Fibroblast of the conjunctiva (primary cell): Measurements from ENCODE around the gene AXDND1.
"Not testable (repeated sequence)": the region's sequence is repeated elsewhere in the genome, so short reads cannot be mapped to it uniquely, and the experiment has no call there.

Experiments
- DNase-seq: peaks from one replicate; pipeline ENCODE4 v3.0.0-alpha.2; 2010; ENCODE audit warnings: low read depth

The AXDND1 gene, protein sequence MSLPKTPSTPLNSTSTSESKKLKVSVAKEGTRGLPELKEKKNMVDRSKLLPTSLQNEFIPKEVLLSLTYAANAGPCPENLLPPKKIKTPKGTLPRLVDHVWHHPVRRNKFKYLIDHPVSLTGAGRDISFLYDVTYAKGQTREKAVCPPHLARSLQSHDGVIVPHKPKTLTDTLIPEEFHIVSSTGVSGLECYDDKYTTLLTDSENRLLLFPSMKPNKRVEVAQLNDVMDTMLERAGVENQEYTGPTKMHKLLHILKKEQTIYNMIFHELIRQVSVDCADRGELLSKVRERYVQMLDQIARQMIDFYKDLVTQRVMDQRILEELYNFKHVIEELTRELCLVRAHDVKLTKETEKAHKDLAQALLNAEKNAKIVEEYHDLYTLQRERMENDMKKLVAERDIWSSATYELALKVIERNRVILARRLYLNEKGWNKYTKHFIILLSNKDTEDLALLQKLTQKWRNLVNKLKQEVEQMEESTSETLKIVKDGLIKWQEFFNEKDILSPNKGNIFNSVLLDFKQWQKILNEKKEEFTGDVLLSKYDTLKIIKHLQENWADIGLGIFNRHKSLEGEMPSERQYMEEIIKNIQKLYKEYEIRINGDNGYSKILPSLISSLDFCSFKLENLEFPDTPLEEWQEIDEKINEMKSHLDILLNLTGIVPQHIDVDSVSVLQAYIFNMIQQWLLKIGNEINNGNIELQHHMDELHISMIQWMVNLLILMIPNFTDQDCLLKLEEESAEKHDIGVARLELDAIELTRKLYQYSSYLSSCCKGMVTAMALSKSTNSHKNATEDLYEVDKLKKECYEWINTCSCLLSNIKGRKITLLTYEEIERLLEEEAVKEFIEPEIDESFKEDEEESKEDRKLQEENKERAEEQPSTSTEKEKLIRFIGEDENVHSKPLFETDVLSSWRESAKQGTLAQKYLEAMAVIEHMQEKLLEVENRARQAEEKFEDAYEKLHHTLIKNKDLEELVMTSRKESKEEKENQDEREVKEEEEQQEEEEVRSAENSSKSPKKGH

GRCh38 chr1:179365342-179366092 lies at the start of gene AXDND1:
AXDND1 (plus strand) TSS chr1:179365971; CDS start chr1:179366510, 539 bp downstream.
- DNase-seq, result peak; percentile 68

- no peak for DNase-seq
These were observed 47.3 kb upstream of the AXDND1 start for GRCh38 chr1:179318491-179318890.

DNA sequence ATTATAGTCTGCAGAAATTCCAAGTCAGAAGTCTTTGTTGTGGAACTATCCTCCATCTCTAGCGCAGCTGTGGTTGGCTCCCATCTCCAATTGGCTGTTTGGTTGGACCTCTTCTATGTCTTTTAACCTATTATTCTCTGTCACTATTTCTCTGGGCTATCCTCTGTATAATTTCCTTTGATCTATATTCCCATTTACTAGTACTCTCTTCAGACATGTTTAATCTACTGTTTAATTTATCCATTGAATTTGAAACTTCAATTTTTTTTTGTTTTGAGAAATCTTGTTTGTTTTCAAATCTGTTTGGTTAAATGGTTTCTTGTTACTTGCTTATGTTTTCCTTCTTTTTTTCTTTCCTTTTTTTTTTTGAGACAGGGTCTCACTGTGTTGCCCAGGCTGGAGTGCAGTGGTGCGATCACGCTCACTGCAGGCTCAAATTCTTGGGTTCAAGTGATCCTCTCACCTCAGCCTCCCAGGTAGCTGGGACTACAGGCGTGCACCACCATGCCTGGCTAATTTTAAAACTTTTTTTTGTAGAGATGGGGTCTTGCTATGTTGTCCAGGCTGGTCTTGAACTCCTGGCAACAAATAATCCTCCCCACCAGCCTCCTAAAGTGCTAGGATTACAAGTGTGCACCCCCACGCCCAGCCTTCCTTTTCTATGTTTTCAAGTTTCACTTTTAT lies 44.1 kb upstream of the AXDND1 start:
- no peak for DNase-seq

GRCh38 chr1:179322557-179322956 lies 43.2 kb upstream of the AXDND1 start:
- DNase-seq, result no peak

GRCh38 chr1:179323436-179323835 lies 42.3 kb upstream of the AXDND1 start:
- no peak for DNase-seq

- no peak for DNase-seq
These were observed 39.9 kb upstream of the AXDND1 start for GRCh38 chr1:179325836-179326235.

DNA sequence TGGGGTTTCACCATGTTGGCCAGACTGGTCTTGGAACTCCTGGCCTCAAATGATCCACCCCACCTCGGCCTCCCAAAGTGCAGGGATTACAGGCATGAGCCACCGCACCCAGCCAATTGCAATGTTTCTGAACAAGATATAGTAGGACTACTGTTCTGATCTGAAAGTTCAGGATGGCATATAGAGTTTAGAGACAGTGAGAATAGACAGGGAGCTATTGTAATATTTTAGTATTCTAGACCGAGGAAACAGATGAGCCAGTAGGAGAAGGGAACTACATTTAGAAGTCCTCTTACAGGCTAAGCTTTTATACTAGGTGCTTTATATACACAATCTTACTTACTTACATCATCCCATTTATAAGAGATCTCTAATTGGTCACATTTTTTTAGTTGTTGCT lies 39.0 kb upstream of the AXDND1 start:
- DNase-seq, result no peak

DNA sequence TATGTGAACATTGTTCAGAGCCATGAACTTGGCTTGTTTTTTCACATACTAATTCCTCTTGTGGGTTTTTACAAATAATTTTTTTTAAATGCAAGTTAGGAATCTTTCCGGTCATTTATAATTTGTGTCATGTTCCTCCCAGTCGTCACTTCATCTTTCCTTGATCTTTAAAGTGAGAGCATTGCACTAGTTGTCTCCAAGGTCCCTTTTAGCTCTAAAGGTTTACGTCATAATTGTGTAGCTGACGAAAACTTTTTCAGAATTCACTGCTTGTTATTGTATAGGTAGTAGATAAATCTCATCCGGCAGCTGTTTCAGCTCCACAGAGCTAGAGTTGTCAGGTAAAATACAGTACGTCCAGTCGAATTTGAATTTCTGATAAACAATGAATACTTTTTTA lies 38.6 kb upstream of the AXDND1 start:
- DNase-seq, result no peak

GRCh38 chr1:179327679-179328078 lies 38.1 kb upstream of the AXDND1 start:
- DNase-seq, result no peak

- DNase-seq, result no peak
These were observed 35.9 kb upstream of the AXDND1 start for GRCh38 chr1:179329862-179330261.

DNA sequence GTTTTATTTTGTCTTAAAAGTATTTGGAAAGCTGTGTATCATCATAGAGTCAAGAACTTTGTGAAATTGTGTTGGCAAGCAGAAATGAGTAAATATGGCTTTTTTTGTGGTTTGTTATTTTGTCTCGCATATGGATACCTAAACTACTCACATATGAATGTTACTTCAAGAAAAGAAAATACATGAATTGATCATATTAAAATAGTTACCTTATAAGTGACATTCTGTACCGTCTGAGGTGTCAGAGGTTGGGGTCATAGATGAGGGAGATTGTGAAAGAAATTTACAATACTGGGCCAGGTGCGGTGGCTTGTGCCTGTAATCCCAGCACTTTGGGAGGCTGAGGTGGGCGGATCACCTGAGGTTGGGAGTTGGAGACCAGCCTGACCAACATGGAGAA lies 31.3 kb upstream of the AXDND1 start:
- no peak for DNase-seq

GRCh38 chr1:179337288-179337687 lies 28.5 kb upstream of the AXDND1 start:
- DNase-seq, result no peak

- DNase-seq, result no peak
These were observed 27.7 kb upstream of the AXDND1 start for GRCh38 chr1:179337942-179338560.

DNA sequence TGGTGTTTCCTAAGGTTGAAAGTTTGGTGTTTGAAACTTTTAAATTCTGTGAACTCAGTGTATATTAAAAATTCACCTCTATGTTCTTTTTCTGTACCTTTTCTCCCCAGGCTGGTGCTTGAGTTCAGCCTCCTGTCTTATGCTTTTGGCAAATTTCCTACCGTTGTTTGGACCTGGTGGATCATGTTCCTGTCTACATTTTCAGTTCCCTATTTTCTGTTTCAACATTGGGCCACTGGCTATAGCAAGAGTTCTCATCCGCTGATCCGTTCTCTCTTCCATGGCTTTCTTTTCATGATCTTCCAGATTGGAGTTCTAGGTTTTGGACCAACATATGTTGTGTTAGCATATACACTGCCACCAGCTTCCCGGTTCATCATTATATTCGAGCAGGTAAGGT lies 24.9 kb upstream of the AXDND1 start:
- DNase-seq, result no peak

- no peak for DNase-seq
These were observed 23.7 kb upstream of the AXDND1 start for GRCh38 chr1:179341943-179342547.

- no peak for DNase-seq
These were observed 22.9 kb upstream of the AXDND1 start for GRCh38 chr1:179342740-179343404.

GRCh38 chr1:179351281-179351680 lies 14.5 kb upstream of the AXDND1 start:
- no peak for DNase-seq

DNA sequence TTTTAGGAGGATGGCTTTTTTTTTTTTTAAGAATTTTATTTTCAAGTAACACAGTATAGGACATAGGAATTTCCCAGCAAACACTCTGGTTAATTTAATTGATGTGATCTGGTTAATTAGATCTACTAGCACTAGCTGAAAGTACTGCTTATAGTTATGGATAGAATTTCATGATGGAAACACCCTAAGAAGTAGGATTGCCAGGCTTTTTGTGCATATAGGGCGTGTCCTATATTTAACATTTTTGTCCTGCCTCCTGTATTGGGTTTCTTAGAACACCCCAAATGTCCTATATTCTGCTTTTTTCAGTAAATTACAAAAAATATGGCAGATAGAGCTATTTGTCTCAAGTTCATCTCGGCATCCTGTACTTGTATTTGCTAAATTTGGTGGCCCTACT lies 13.5 kb upstream of the AXDND1 start:
- no peak for DNase-seq

DNA sequence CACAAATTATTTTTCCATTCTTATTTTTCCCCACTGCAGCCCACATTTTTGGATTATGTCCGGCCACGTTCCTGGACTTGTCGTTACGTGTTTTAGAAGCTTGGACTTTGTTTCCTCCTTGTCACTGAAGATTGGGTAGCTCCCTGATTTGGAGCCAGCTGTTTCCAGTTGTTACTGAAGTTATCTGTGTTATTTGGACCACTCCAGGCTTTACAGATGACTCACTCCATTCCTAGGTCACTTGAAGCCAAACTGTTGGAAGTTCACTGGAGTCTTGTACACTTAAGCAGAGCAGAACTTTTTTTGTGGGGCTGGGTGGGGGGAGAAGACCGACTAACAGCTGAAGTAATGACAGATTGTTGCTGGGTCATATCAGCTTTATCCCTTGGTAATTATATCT lies 12.2 kb upstream of the AXDND1 start:
- peak; percentile 42 for DNase-seq

DNA sequence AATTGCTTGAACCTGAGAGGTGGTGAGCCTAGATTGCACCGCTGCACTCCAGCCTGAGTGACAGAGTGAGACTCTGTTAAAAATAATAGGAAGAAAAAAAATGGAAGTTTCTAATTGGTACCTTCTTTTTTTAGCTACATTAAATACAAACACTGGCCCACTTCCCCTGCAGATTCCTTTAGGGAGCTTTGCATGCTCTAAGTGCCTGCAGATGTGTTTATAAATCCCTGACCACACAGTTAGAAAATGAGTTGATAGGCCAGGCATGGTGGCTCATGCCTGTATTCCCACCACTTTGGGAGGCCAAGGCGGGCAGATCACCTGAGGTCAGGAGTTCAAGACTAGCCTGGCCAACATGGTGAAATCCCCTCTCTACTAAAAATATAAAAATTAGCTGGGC lies 4.1 kb upstream of the AXDND1 start:
- not testable (repeated sequence) for DNase-seq
